ENCODE results near the gene GIMAP8. TPM values are rescaled to one million over a fixed set of nuclear protein-coding genes. Genes with fewer than 3 reads are reported as not detected.

Gene GIMAP8
- total RNA-seq, 1 donor from 2014 or later = not detected

DNA sequence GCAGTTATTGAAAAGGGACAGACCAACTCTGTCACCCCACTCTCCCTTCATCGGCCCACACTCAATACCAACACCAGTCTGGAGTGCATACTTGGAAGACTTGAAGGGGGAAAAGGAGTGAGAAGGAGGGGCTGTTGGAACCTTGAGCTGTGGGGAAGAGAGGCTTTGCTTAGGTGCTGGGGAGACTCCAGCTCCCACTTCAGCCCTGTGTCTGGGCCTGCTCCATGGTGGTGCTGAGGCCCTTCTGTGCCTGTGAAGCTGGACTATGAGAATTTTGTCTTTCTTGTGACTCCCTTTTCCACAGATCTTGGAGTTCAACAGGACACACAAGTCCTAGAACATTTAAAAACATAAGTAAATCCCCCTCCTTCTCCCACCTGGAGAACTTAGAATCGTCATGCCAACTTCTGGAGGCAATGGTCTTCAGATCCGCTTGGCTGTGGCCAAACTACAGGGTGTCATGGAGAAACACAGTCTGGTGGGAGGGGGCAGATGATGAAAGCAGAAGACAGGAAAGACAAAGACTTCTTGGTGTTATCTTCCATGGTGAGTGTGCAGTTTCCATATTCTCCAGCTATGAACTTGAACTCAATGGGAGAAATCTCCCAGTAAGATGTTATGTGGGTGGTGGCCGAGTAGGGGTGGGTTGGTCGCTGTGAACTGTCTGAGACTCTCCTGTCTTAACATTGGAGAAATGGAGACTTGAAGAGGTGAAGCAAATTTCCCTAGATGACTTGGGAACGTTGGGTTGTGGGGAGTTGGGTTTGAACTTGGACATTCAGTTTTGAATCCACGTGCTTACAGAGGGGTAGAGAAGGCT is 18.4 kb upstream of the GIMAP8 start:
- no peak overlapping the region for H3K4me3 ChIP-seq (ENCODE audit: low read depth, low read length)
- TF ChIP-seq, protein P1, sequence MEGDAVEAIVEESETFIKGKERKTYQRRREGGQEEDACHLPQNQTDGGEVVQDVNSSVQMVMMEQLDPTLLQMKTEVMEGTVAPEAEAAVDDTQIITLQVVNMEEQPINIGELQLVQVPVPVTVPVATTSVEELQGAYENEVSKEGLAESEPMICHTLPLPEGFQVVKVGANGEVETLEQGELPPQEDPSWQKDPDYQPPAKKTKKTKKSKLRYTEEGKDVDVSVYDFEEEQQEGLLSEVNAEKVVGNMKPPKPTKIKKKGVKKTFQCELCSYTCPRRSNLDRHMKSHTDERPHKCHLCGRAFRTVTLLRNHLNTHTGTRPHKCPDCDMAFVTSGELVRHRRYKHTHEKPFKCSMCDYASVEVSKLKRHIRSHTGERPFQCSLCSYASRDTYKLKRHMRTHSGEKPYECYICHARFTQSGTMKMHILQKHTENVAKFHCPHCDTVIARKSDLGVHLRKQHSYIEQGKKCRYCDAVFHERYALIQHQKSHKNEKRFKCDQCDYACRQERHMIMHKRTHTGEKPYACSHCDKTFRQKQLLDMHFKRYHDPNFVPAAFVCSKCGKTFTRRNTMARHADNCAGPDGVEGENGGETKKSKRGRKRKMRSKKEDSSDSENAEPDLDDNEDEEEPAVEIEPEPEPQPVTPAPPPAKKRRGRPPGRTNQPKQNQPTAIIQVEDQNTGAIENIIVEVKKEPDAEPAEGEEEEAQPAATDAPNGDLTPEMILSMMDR (conservative IDR thresholded peaks at IDR 0.05; ENCODE audit: low read depth, low read length) = no peak
- no peak for DNase-seq (ENCODE audit: low read depth)

DNA sequence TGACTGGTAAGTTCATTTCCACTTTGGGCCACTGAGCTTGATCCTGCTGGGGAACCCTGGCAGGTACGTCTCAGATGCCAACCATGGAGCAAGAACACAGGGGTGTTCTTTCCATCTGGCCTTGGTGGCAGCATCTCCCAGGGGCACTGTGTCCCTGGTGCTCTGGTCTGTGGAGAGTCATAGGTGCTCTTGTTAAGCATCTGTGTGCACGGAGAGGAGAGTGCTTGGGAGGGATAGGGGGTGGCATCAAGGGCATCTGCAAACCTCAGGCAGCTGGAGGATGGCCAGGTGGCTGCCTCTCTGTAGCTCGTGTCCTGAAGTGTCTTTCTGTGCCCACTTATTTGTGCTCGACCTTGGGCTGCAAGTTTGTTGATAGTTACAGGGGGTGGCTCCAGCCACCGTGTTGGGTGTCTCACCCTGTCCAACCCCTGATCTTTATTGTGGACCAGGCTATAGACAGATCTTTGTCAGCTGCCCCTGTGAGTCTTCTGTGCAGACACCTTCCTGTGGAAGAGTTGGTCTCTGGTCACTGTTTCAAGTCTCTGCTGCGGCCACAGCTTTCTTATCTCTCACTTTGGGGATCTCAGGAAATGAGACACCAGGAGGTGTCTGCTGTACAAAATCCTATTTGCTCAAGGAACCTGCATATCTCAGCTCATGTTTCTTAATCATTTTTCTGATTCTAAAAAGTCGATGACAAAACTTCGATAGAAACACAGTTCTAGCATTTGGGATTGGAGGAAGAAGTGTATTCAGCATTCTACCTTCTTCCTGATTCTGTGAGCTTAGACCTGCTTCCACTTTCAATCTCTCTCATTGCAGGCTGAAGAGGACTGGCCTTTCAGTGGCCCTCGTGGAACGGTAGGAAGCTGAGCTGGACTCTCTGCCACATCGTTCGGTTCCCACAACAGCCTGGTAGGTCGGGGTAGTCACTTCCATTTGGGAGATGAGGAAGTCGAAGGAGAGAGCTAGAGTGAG is 17.2 kb upstream of the GIMAP8 start:
- TF ChIP-seq, protein P1 (conservative IDR thresholded peaks at IDR 0.05; ENCODE audit: low read depth, low read length) = no peak
- no peak for DNase-seq (ENCODE audit: low read depth)
- H3K4me3 ChIP-seq (ENCODE audit: low read depth, low read length) = no peak overlapping the region

DNA sequence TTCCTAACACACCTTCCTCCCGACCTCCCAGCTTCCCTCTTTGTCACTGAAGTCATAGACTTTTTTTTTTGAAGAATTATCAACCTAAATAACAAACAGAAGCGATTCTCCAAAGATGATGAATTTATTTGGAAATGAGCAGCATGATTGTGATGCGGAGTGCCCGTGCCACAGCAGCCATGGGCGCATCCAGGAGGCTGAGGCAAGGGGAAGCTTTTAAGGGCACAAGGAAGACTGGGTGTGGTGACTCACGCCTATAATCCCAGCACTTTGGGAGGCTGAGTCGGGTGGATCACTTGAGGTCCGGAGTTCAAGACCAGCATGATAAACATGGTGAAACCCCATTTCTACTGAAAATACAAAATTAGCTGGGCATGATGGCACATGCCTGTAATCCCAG is 16.2 kb upstream of the GIMAP8 start:
- TF ChIP-seq, protein P1 (conservative IDR thresholded peaks at IDR 0.05; ENCODE audit: low read depth, low read length) = no peak
- DNase-seq (ENCODE audit: low read depth) = no peak
- no peak overlapping the region for H3K4me3 ChIP-seq (ENCODE audit: low read depth, low read length)

DNA sequence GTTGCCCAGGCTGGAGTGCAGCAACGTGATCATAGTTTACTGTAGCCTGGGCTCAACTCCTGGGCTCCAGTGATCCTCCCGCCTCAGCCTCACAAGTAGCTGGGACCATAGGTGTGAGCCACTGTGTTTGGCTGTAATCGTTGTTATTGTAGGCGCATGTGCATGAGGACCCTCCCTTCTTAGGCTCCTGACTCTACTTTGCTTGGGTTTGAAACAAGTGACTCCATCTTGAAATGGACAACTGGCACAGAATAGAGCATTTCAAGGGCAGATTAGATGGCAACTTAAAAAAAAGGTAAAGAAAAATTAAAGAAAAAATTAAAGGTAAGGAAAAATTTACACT is 15.4 kb upstream of the GIMAP8 start:
- no peak overlapping the region for H3K4me3 ChIP-seq (ENCODE audit: low read depth, low read length)
- DNase-seq (ENCODE audit: low read depth) = no peak
- TF ChIP-seq, protein P1 (conservative IDR thresholded peaks at IDR 0.05; ENCODE audit: low read depth, low read length) = no peak

DNA sequence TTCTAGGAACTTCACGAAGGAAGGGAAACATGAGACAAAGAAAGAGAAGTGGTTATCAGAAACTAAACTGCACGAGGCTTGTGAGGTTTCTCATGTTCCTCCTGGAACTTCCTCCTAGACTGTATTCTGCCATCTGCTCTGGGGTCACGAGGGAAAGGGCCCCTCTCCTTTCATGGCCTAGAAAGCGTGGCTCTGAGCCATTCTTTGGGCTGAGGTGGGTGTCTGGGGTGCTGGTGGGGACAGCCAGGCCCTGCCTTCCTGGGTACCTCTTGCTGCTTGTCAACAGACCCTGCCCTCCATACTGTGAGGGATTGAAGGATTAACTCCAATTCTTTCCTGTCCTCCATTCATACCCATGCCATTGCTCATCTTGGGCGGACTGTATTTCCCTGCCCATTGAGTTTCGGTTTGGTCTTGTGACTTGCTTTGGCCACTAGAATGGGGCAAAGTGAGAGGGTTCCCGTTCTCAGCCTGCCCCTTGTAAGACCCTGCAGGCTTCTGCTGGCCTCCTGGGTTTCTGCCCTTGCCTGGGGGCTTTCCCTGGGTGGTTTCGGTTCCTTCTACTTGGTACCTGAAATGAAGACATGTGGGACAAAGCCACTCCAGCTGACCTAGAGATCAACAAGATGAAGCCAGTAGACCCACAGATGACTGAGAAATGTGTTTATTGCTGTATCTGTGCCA is 14.9 kb upstream of the GIMAP8 start:
- H3K4me3 ChIP-seq (ENCODE audit: low read depth, low read length) = no peak overlapping the region
- TF ChIP-seq, protein P1 (conservative IDR thresholded peaks at IDR 0.05; ENCODE audit: low read depth, low read length) = no peak
- no peak for DNase-seq (ENCODE audit: low read depth)

DNA sequence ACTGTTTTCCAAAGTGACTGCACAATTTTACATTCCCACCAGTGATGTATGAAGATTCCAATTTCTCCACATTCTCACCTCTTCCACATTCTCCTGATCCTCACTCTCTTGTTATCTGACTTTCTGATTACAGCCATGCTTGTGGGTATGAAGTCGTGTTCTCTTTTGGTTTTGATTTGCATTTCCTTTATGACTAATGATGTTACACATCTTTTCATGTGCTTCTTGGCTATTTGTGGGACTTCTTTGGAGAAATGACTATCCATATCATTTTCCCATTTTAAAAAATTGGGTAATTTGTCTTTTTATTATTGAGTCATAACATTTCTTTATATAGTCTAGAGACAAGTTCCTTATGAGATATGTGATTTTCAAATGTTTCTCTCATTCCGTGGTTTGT is 10.5 kb upstream of the GIMAP8 start:
- TF ChIP-seq, protein P1 (conservative IDR thresholded peaks at IDR 0.05; ENCODE audit: low read depth, low read length) = no peak
- no peak for DNase-seq (ENCODE audit: low read depth)

More for the DNA sequence above, 10.5 kb upstream of the GIMAP8 start:
- no peak overlapping the region for H3K4me3 ChIP-seq (ENCODE audit: low read depth, low read length)
